IPS DF 4.7 (cell line): ENCODE measurements around the gene TMEM183A.
"Not testable (repeated sequence)": the region's sequence is repeated elsewhere in the genome, so short reads cannot be mapped to it uniquely, and the experiment has no call there.

Experiments used
- DNase-seq: peaks from one replicate; pipeline ENCODE4 v3.0.0-alpha.2; 2013; ENCODE audit warnings: low spot score; ENCODE audit errors: extremely low read depth

TMEM183A gene

GRCh38 chr1:202987255-202987654 lies 19.9 kb upstream of the TMEM183A start:
- DNase-seq = no peak

DNA sequence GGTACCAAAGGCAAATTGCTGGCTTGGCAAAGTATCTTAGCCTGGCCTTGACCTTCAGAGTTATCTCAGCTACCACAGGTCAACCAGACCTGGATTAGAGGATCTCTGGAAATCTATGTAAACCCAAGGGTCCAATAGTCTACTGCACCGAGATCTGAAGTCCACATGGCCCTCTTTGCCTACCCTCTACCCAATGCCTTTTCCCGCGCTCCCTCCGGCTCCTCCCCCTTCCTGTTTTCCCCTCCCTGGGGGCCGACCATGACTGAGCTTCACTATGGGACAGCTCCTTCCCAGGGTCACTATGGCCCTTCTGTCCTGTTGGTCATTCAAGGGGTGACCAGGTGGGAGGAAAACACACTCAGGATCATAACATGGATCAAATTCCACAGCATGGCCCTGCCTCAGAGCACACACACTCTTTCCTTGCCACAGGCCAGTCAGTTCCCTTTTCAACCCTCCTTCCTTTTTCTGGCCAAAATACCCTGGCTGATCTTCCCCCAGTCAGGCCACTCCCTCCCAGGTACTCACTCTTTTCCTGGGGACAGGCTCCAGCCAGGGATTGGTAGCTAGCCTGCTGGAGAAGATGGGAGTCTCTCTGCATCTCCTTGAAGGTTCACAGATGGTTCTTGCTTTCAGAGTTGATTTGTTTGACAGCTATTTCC lies 19.1 kb upstream of the TMEM183A start:
- DNase-seq = no peak

GRCh38 chr1:202989879-202990278 lies 17.3 kb upstream of the TMEM183A start:
- no peak for DNase-seq

GRCh38 chr1:202991112-202991511 lies 16.1 kb upstream of the TMEM183A start:
- DNase-seq = no peak

DNA sequence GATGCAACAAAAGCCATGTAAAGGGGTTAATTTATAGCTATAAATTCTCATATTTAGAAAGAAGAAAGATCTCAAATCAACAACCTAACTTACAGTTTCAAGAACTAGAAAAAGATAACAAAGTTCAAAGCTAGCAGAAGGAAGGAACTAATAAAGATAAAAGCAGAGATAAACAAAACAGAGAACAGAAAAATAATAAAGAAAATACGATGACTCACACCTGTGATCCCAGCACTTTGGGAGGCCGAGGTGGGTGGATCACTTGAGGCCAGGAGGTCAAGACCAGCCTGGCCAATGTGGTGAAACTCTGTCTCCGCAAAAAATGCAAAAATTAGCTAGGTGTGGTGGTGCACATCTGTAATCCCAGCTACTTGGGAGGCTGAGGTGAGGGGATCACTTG lies 12.4 kb upstream of the TMEM183A start:
- DNase-seq = no peak

DNA sequence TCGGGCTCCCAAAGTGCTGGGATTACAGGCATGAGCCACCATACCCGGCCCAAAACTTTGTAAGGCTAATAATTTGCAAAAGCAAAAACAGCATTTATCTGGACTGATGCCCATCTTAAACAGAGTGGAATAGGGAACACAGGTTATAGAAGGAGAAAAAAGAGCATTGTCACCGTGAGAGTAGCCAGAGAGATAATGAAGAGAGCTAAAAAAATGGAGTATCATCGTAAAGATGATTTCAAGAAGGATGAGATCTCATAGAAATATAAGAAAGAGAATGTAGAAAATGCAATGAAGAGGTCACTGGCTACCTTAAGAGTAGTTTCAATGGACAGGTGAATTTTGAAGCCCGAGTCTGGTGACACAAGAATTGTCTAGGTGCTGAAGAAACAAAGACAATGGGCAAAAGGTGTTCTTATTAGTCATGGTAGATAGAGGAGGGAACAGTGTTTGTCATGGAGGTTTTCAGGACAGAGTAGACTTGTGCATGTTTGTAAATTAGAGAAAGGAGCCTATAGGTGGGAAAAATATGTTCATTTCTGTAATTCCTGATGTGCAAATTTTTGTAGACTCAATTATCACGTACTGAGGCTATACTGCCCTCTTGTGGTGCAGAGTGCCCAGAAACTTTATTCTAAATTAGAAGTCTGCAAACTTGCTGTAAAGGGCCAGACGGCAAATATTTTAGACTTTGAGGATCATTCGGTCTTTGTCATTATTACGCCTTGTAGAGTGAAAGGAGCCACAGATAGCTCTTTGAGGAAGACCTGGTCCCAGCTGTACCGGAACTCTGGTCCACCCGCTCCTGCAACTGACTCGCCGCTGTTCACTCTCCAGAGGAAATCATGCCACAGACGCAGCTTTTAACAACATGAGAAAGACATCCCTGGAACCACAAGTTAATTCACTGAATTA lies 8.1 kb upstream of the TMEM183A start:
- no peak for DNase-seq

DNA sequence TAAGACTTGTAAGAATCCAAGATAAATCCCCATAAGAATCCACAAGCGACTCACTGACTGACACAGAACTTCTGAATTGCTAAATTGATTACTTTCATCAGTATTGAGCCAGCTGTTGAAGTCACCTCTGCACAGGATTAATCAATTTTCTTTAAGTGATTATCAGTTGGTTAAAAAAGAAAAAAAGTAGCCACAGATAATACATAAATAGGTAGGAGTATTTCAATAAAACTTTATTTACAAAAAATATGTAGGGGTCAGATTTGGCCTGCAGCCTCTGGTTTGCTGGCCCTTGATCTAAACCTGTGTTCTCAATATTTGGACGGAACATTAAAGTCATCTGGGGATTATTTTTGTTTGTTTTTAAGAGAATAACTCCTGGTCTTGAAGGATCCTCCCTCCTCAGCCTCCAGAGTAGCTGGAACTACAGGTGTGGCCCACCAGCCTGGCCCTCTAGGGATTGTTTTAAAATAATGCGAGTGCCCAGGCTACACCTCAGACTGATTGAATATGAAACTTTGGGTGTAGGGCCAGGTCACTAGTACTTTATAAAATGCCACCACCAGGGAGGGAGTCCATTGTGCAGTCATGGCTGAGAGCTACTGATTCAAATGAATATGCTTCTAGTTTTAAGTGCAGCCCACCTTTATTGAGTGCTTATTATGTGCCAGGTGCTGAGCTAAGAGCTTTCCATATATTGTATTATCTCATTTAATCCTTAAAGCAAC lies 6.8 kb upstream of the TMEM183A start:
- no peak for DNase-seq

GRCh38 chr1:203001986-203002385 lies 5.2 kb upstream of the TMEM183A start:
- no peak for DNase-seq

- DNase-seq = no peak
Measured at GRCh38 chr1:203002951-203003350, 4.2 kb upstream of the TMEM183A start.

- not testable (repeated sequence) for DNase-seq
Measured at GRCh38 chr1:203005395-203006142, 1.6 kb upstream of the TMEM183A start.

- DNase-seq = no peak
Measured at GRCh38 chr1:203009185-203009584, 2.0 kb downstream of the TMEM183A start.

- no peak for DNase-seq
Measured at GRCh38 chr1:203011582-203011981, 4.4 kb downstream of the TMEM183A start.

DNA sequence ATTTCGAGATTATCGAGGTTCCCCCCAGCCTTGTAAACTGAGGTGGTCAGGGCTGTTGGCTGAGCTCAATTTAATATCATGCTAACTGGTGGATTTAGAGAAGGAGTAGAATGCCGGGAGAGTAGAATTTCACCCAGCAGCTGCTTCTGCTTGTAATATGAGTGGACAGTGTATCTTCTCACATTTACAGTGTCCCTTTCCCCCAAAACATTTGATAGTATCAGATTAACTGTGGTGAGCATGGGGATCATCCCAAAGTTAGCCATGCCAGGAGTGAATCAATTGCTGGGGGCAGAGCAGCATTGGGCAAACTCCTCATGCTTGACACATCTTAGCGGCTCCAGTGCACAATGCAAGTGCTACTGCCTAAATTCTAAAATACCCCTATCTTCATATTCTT lies 9.9 kb downstream of the TMEM183A start:
- no peak for DNase-seq

DNA sequence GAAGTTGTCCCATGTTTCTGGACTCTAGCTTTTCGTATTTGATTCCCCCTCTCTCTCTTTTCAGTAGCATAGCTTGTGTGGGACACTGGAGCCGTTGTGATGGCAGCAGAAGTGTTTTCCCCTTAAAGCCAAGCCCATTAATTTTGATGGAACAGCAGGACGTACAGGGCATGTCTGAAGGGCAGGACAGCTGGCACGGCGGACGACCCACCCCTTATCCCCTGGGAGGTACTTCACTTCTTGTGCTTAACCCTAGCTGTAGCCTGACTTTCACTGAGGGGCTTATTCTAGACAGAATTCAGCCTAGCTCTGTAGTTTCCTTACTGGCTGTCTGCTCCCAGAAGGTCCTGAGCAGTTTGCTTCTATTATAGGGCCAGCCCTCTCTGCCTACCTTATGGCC lies 10.5 kb downstream of the TMEM183A start:
- DNase-seq = no peak

DNA sequence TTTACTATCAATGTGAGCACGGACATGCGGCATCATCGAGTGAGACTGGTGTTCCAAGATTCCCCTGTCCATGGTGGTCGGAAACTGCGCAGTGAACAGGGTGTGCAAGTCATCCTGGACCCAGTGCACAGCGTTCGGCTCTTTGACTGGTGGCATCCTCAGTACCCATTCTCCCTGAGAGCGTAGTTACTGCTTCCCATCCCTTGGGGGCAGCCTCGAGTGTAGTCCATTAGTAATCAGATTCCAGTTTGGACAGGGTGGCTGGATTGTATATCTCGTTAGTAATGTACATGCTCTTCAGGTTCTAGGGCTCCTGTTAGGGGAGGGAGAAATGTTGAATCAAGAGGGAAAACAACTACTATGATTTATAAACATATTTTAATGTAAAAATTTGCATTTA lies 15.7 kb downstream of the TMEM183A start:
- DNase-seq = not testable (repeated sequence)

GRCh38 chr1:203025686-203026030 lies 18.5 kb downstream of the TMEM183A start:
- DNase-seq = no peak

GRCh38 chr1:203026031-203026665 lies 19.0 kb downstream of the TMEM183A start, which contains the start of gene PPFIA4:
PPFIA4 (plus strand) TSS chr1:203026491; CDS start chr1:203039009, 12,518 bp downstream.
- no peak for DNase-seq

GRCh38 chr1:203026666-203027663 lies 19.8 kb downstream of the TMEM183A start:
- no peak for DNase-seq

GRCh38 chr1:203028067-203028783 lies 21.1 kb downstream of the TMEM183A start:
- DNase-seq = no peak
